CD8-positive, alpha-beta memory T cell (primary cell): ENCODE measurements around the gene NES. TPM values are rescaled to one million over a fixed set of nuclear protein-coding genes. Genes with fewer than 3 reads are reported as not detected.

Experiments used
- CTCF ChIA-PET: fragments of 350-600 bp; sonication (Branson Sonifier 250); formaldehyde crosslinking; loops from one replicate; lab custom pipeline; 2021; ENCODE audit warnings: antibody characterized with exemption; lab: Charles Lee
- POLR2A ChIA-PET: fragments of 350-600 bp; sonication (Branson Sonifier 250); formaldehyde crosslinking; loops from one replicate; lab custom pipeline; 2021; ENCODE audit warnings: antibody characterized with exemption; lab: Charles Lee
- DNase-seq, 5 donors: peaks; one replicate each; pipeline versions ENCODE4 v3.0.0 to v3.0.0-alpha.2; 2020 to 2022; ENCODE audit warnings: mixed read lengths in 1 of 5
- H3K27ac ChIP-seq: one replicate; pipeline ENCODE4 v1.7.0; 2013; ENCODE audit warnings: low read depth, mild to moderate bottlenecking, low read length, moderate library complexity
- H3K27me3 ChIP-seq: 2 replicates; pipeline ENCODE4 v1.7.0; 2013; ENCODE audit warnings: low read length, mild to moderate bottlenecking; ENCODE audit not compliant: insufficient read depth, poor library complexity, severe bottlenecking
- H3K36me3 ChIP-seq: 2 replicates; pipeline ENCODE4 v1.7.0; 2013; ENCODE audit warnings: mild to moderate bottlenecking, low read length, moderate library complexity; ENCODE audit not compliant: insufficient read depth
- H3K4me1 ChIP-seq: 2 replicates; pipeline ENCODE4 v1.7.0; 2013; ENCODE audit warnings: mild to moderate bottlenecking, low read length, moderate library complexity; ENCODE audit not compliant: insufficient read depth
- H3K4me3 ChIP-seq: 2 replicates; pipeline ENCODE4 v1.7.0; 2013; ENCODE audit warnings: mild to moderate bottlenecking, low read length
- H3K9me3 ChIP-seq: 2 replicates; pipeline ENCODE4 v1.7.0; 2013; ENCODE audit warnings: mild to moderate bottlenecking, low read length
- H3K27ac Mint-ChIP-seq, 8 donors: one replicate each; pipeline ENCODE4 v1.8.0; 2020 to 2021; ENCODE audit warnings: mixed read lengths in 8 of 8, mild to moderate bottlenecking in 6 of 8, inconsistent platforms in 3 of 8, moderate library complexity in 3 of 8
- H3K27me3 Mint-ChIP-seq, 2 donors: one replicate each; pipeline ENCODE4 v1.8.0; 2020 to 2021; ENCODE audit warnings: mixed read lengths in 2 of 2, mild to moderate bottlenecking in 1 of 2, moderate library complexity in 1 of 2
- H3K36me3 Mint-ChIP-seq, 3 donors: one replicate each; pipeline ENCODE4 v1.8.0; 2020 to 2021; ENCODE audit warnings: mixed read lengths in 3 of 3, inconsistent platforms in 1 of 3, mild to moderate bottlenecking in 1 of 3
- H3K4me1 Mint-ChIP-seq, 3 donors: one replicate each; pipeline ENCODE4 v1.8.0; 2020 to 2021; ENCODE audit warnings: mixed read lengths in 3 of 3, inconsistent platforms in 1 of 3, mild to moderate bottlenecking in 1 of 3
- H3K4me3 Mint-ChIP-seq, 7 donors: one replicate each; pipeline ENCODE4 v1.8.0; 2020 to 2021; ENCODE audit warnings: mixed read lengths in 7 of 7, mild to moderate bottlenecking in 6 of 7, moderate library complexity in 4 of 7, inconsistent platforms in 2 of 7
- H3K9me3 Mint-ChIP-seq, 5 donors: one replicate each; pipeline ENCODE4 v1.8.0; 2020 to 2022; ENCODE audit warnings: mixed read lengths in 5 of 5, mild to moderate bottlenecking in 3 of 5, moderate library complexity in 2 of 5, inconsistent platforms in 1 of 5
- polyA plus RNA-seq: library from polyadenylated mRNA; unstranded; fragments of 300-500 nt; fragmentation: Illumina TruSeq; gene quantifications from one replicate; pipeline ENCODE4 v1.2.3, GENCODE V29; 2021
- total RNA-seq, 2 experiments: library from RNA; stranded (reverse); gene quantifications; one replicate each; pipeline ENCODE4 v1.2.3, GENCODE V29; 2021

Gene NES
- total and polyA plus RNA-seq, 3 experiments from 2014 or later = not detected

DNA sequence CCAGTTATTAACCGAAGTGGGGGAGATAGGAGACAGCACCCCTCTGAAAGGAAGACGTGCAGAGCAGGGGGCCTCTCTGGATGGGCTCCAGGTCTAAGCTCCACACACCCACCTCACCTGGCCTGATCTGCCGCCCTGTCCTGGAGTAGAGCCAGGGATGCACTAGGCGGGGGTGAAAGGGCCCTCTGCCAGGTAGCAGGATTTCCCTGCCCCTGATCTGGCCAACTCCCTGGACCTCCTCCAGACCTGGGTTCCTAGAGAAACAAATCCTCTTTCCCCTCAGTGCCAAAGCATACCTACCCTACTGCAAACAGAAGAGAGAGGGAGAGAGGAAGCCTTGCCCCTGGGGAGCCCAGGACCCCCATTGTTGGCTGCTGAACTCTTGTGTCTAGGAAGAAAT is 26.1 kb upstream of the NES start:
- Histone ChIP-seq H3K36me3 (no peaks in the 10 kb centered on the region), H3K27ac (no peak overlapping the region), H3K9me3 (no peaks in the 10 kb centered on the region), H3K27me3 (peaks cover 9% of the 10 kb centered on the region), H3K4me3 (no peak overlapping the region), H3K4me1 (peaks cover 30% of the 10 kb centered on the region)
- ChIA-PET CTCF (interaction anchor here (1.8 to 9.1 kb wide), 3 partner anchors 12 to 24 kb away, joined by 6 to 120 read pairs (median 86); partner anchors contain the start of genes ISG20L2 and METTL25B), POLR2A (interaction anchor here (0.6 kb wide), 1 partner anchor 117 kb away, joined by 3 read pairs; no protein-coding TSS in a partner anchor)
- Mint-ChIP-seq H3K4me3 (peak overlapping the region in 1 of 7 donors; percentile 36), H3K9me3 (no peaks in the 10 kb centered on the region), H3K4me1 (peaks cover 22 to 38% (median 24%) of the 10 kb centered on the region in 3 donors), H3K27me3 (peaks cover 8 to 31% of the 10 kb centered on the region in 2 donors), H3K36me3 (peaks cover 0 to 5% (median 0%) of the 10 kb centered on the region in 3 donors), H3K27ac (no peak overlapping the region)
- no peak for DNase-seq

DNA sequence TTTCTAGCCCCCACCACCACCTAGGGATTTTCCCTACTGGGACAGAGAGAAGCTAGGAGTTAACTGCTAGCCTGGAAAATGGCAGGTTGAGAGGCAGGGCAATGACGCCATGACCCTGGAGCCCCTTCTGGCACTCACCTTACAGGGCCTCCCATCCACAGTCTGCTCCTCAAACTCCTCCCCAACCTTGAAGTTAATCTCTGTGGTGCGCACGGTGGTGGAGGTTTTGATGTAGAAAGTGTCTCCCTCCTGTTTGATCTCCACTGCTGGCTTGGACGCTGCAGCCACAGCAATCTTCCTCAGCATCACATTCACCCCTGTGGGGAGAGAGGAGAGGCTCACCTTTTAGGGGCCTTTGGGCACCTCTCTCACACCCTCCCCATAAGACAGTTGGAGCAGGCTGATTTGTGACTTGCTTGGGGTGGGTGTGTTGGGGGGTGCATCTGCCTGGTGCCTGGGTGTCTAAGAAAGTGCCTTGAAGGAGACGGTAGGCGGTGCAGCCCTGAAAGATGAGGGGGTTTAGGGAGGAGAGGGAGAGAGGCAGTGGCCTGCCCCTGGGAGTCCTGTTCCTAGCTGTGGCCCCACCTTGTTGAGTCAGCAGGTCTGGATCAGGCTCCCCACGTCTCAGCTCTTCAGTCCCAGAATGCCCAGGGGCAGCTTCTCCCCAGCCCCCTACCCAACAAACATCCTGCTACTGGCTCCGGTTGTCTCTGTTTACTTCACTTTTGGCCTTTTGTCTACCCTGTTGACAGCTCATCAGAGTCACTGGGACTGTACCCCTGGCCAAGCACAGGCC is 23.7 kb upstream of the NES start:
- Mint-ChIP-seq H3K27ac (no peak overlapping the region), H3K4me3 (no peak overlapping the region), H3K36me3 (peaks cover 0 to 15% (median 0%) of the 10 kb centered on the region in 3 donors), H3K9me3 (peaks cover 0 to 2% (median 0%) of the 10 kb centered on the region in 5 donors), H3K27me3 (peaks cover 19 to 50% of the 10 kb centered on the region in 2 donors), H3K4me1 (peaks cover 10 to 21% (median 15%) of the 10 kb centered on the region in 3 donors)
- peaks cover 9% of the 10 kb centered on the region for H3K27me3 ChIP-seq
- H3K36me3 ChIP-seq = no peaks in the 10 kb centered on the region
- H3K27ac ChIP-seq = no peak overlapping the region
- DNase-seq = peak in 1 of 5 donors; percentile 48
- POLR2A ChIA-PET = interaction anchor here (0.6 kb wide), 1 partner anchor 16 kb away, joined by 10 read pairs; no protein-coding TSS in a partner anchor
- H3K4me3 ChIP-seq = no peak overlapping the region
- H3K4me1 ChIP-seq = peaks cover 17% of the 10 kb centered on the region
- no peaks in the 10 kb centered on the region for H3K9me3 ChIP-seq
- CTCF ChIA-PET = interaction anchor here (9.1 kb wide), 2 partner anchors 11 to 26 kb away, joined by 86 to 120 read pairs; partner anchors contain the start of genes ISG20L2 and METTL25B

DNA sequence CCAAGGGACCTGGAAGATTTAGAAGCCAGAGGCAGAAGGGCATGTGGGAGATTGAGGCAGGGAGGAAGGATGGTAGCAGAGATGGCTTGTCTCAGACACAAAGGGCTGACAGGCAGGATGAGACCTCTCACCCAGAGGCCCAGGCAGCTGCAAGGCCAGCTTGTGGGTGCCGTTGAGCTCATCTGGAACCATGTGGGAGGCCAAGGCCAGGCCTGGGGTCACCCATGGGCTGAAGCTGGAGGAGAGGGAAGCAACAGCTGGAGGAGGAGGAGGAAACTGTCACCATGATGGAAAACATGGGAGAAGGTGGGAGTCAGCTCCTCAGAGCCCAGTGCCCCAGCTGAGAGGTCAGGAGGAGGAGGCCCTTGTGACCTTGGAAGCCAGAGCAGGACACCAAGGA is 21.8 kb upstream of the NES start:
- ChIA-PET CTCF (interaction anchor here (1.1 to 4.4 kb wide), 3 partner anchors 9 to 27 kb away, joined by 3 to 16 read pairs (median 8); no protein-coding TSS in a partner anchor), POLR2A (interaction anchor here (0.7 kb wide), 1 partner anchor 34 kb away, joined by 4 read pairs; no protein-coding TSS in a partner anchor)
- H3K4me1 Mint-ChIP-seq = peaks cover 0 to 2% (median under 1%) of the 10 kb centered on the region in 3 donors
- H3K27me3 Mint-ChIP-seq = peaks cover 23 to 52% of the 10 kb centered on the region in 2 donors
- no peak overlapping the region for H3K4me3 ChIP-seq
- no peak overlapping the region for H3K27ac Mint-ChIP-seq
- H3K36me3 ChIP-seq = no peaks in the 10 kb centered on the region
- H3K27ac ChIP-seq = no peak overlapping the region
- no peaks in the 10 kb centered on the region for H3K9me3 ChIP-seq
- H3K4me1 ChIP-seq = no peaks in the 10 kb centered on the region
- no peak overlapping the region for H3K4me3 Mint-ChIP-seq
- peaks cover 1% of the 10 kb centered on the region for H3K27me3 ChIP-seq
- peaks cover 0 to 15% (median 0%) of the 10 kb centered on the region in 3 donors for H3K36me3 Mint-ChIP-seq
- H3K9me3 Mint-ChIP-seq = peaks cover 0 to 2% (median 0%) of the 10 kb centered on the region in 5 donors
- no peak for DNase-seq

DNA sequence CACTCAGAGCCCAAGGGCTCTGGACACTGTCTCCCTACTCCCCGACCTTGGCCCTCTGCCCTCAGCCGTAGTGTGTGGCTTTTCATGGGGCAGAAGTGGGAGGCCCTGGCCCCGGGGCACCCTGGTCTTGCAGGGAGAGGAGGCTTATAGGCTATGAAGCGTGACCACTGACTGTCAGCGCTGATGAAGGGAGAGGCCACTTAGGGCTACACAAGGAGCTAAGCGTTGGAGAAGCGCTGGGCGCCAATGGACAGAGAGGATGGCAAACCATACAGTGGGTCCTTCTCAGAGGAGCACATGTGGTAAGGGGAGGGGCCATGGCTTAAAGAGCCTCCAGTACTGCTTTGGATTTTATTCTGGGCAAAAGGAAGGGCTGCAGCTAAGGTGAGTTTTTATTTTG is 20.3 kb upstream of the NES start:
- no peak for DNase-seq
- Mint-ChIP-seq H3K27ac (peak overlapping the region in 1 of 8 donors; percentile 38), H3K4me3 (no peak overlapping the region), H3K36me3 (peaks cover 0 to 15% (median 0%) of the 10 kb centered on the region in 3 donors), H3K4me1 (peaks cover 4 to 12% (median 9%) of the 10 kb centered on the region in 3 donors), H3K27me3 (peaks cover 32 to 63% of the 10 kb centered on the region in 2 donors), H3K9me3 (peaks cover 0 to 2% (median 0%) of the 10 kb centered on the region in 5 donors)
- Histone ChIP-seq H3K36me3 (no peaks in the 10 kb centered on the region), H3K9me3 (no peaks in the 10 kb centered on the region), H3K27me3 (peaks cover 9% of the 10 kb centered on the region), H3K27ac (no peak overlapping the region), H3K4me1 (no peaks in the 10 kb centered on the region), H3K4me3 (no peak overlapping the region)
- ChIA-PET POLR2A (no interaction called here), CTCF (interaction anchor here (1.3 to 4.4 kb wide), 2 partner anchors 10 to 29 kb away, joined by 5 to 16 read pairs; no protein-coding TSS in a partner anchor)

DNA sequence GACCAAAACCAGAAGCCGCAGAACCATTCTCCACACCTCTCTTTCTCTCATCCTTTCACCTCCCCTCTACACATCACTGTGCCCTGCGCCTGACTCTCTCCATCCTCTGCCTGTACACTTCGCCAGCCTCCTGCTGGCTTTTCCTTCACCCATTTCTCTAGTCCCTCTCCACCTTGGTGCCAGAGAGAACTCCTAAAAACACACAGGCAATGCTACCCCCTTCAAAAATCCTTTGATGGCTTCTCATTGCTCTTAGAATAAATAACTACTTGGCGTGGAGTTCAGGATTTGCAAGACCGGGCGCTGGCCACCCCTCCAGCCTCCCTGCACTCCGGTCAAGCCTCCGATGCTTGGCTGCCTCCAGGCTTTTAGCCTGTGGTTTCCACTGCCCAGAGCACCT is 19.5 kb upstream of the NES start:
- no peak overlapping the region for H3K4me3 ChIP-seq
- H3K4me1 ChIP-seq = no peaks in the 10 kb centered on the region
- Mint-ChIP-seq H3K36me3 (peaks cover 0 to 15% (median 0%) of the 10 kb centered on the region in 3 donors), H3K4me3 (no peak overlapping the region), H3K9me3 (peaks cover 0 to 2% (median 0%) of the 10 kb centered on the region in 5 donors), H3K4me1 (peaks cover 4 to 19% (median 9%) of the 10 kb centered on the region in 3 donors), H3K27me3 (peaks cover 39 to 70% of the 10 kb centered on the region in 2 donors), H3K27ac (no peak overlapping the region)
- H3K27me3 ChIP-seq = peaks cover 16% of the 10 kb centered on the region
- CTCF ChIA-PET = interaction anchor here (1.3 to 4.4 kb wide), 2 partner anchors 11 to 29 kb away, joined by 5 to 16 read pairs; no protein-coding TSS in a partner anchor
- H3K36me3 ChIP-seq = no peaks in the 10 kb centered on the region
- H3K9me3 ChIP-seq = no peaks in the 10 kb centered on the region
- H3K27ac ChIP-seq = no peak overlapping the region
- DNase-seq = no peak
- POLR2A ChIA-PET = no interaction called here

DNA sequence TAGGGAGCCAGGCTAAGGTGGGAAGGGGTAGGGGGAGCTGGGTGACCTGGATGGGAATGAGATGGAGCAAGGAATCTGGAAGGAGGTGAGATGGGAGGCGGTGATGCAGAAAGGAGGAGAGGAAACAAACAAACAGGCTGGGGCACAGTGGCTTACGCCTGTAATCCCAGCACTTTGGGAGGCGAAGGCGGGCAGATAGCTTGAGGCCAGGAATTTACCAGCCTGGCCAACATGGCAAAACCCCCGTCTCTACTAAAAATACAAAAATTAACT is 17.4 kb upstream of the NES start:
- POLR2A ChIA-PET = no interaction called here
- Mint-ChIP-seq H3K4me1 (peaks cover 4 to 22% (median 10%) of the 10 kb centered on the region in 3 donors), H3K27ac (no peak overlapping the region), H3K9me3 (peaks cover 0 to 2% (median 0%) of the 10 kb centered on the region in 5 donors), H3K36me3 (peaks cover 0 to 11% (median 0%) of the 10 kb centered on the region in 3 donors), H3K4me3 (no peak overlapping the region), H3K27me3 (peaks cover 45 to 74% of the 10 kb centered on the region in 2 donors)
- H3K27ac ChIP-seq = peak overlapping the region; percentile 74
- peaks cover 25% of the 10 kb centered on the region for H3K27me3 ChIP-seq
- peaks cover 2% of the 10 kb centered on the region for H3K4me1 ChIP-seq
- no peak overlapping the region for H3K4me3 ChIP-seq
- CTCF ChIA-PET = interaction anchor here (1.6 to 1.8 kb wide), 2 partner anchors 11 to 31 kb away, joined by 7 to 9 read pairs; partner anchors contain the start of gene CRABP2
- DNase-seq = no peak
- H3K9me3 ChIP-seq = no peaks in the 10 kb centered on the region
- no peaks in the 10 kb centered on the region for H3K36me3 ChIP-seq

DNA sequence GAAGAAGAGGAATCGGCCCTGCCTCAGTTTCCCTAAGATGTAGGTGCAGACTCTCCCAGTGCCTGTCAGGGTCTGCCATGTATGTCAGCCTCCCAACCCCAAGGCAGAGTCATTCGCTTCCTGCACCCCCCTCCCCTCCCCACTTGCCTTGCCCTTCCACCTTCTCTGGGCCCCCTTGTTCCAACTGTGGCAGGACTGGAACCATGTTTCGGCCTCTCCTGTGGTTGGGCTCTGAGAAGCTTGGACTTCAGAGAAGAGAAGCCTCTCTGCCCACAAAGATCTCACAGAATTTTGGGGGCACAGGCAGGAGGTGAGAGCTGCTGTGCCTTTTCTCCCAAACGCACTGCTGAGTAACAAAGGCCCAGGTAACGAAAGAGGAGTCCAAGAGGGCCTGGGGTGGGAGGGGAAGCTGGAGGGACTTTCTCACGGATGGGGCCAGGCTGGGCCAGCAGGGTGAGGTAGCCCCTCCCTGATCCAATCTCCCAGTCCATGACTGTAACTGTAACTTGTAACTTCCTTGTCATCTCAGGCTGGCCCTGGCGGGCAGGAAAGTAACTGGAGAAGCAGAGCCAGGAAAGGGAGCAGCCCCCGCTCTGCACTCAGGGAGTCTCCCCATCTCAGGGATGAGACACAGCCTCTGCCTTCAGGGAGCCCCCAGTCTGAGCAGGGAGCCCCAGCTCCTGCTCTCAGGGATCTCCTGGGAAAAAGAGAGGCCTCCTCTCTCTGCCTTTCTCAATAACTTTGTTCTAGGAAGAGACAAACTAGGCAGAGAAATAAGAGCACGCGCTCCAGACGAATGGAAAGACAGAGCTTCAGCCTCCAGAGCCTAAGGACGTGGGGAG is 16.9 kb upstream of the NES start:
- peaks cover 0 to 10% (median 0%) of the 10 kb centered on the region in 3 donors for H3K36me3 Mint-ChIP-seq
- H3K4me3 Mint-ChIP-seq = no peak overlapping the region
- H3K9me3 ChIP-seq = no peaks in the 10 kb centered on the region
- H3K9me3 Mint-ChIP-seq = peaks cover 0 to 2% (median 0%) of the 10 kb centered on the region in 5 donors
- DNase-seq = no peak
- no peaks in the 10 kb centered on the region for H3K36me3 ChIP-seq
- H3K27ac ChIP-seq = peak overlapping the region; percentile 74
- peaks cover 25% of the 10 kb centered on the region for H3K27me3 ChIP-seq
- H3K4me3 ChIP-seq = no peak overlapping the region
- ChIA-PET CTCF (interaction anchor here (1.6 to 1.8 kb wide), 2 partner anchors 12 to 32 kb away, joined by 7 to 9 read pairs; partner anchors contain the start of gene CRABP2), POLR2A (no interaction called here)
- no peak overlapping the region for H3K27ac Mint-ChIP-seq
- peaks cover 49 to 73% of the 10 kb centered on the region in 2 donors for H3K27me3 Mint-ChIP-seq
- peaks cover 9 to 28% (median 15%) of the 10 kb centered on the region in 3 donors for H3K4me1 Mint-ChIP-seq
- H3K4me1 ChIP-seq = peaks cover 3% of the 10 kb centered on the region
